Measurements from ENCODE around the gene CLSTN2.

The CLSTN2 gene

GRCh38 chr3:140055092-140055791, 120.3 kb downstream of the CLSTN2 start:
- no peak for DNase-seq

DNA sequence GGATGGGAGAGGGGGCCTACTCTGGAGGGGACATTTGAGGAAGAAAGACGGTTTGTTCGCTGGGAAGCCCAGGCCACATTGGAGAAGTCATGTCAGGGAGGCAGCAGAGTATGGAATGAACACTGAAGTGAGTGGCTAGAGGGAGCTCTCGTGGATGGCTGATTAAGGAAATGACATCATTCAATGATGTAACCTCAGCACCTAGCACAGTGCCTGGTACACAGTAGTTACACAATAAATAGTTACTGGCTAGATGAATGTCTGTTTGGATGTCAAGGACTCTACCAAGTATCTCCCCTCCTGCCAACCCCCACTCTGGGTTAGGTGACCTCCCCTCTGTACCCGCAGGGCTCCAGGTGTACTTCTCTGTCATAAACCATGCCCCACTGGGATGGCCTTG, 121.1 kb downstream of the CLSTN2 start:
- DNase-seq, result no peak

DNA sequence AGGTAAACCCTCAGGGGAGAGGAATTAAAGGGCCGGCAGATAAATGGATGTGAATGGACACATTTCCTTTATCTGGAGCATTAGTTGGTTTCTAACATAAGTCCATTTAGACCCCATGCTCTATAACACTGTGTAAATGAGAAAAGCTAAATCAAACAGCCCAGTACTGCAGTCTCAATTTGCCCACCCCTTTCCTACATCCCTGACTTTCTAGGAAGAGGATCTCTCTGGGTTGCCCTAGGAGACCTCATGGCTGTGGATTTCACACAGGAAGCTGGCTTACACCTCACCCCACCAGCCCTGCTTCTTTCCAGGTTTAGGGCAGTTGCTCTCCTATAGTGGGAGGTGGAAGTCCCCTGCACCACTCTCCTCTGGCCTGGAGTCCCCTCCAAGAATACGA, 126.2 kb downstream of the CLSTN2 start:
- DNase-seq, result no peak

- no peak for DNase-seq
Measured at GRCh38 chr3:140062461-140062860, 127.5 kb downstream of the CLSTN2 start.

DNA sequence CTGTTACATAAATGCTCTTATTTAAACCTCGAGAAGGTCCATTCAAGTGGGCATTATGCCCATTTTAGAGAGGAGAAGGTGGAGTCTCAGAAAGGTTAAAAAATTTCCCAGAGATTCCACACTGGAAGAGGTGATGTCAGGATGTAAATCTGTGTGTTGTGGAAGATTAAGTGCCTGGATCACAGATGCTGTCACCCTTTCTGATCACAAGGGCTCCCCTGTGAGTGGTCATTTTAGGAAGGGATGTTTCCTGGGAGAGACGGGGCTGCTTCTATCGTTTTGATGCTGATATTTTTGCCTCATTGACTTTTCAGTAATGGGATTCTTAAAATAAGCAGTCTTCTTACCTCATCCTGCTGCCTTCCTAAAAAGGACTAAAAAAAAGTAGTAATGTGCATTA, 132.5 kb downstream of the CLSTN2 start:
- DNase-seq, result no peak

DNA sequence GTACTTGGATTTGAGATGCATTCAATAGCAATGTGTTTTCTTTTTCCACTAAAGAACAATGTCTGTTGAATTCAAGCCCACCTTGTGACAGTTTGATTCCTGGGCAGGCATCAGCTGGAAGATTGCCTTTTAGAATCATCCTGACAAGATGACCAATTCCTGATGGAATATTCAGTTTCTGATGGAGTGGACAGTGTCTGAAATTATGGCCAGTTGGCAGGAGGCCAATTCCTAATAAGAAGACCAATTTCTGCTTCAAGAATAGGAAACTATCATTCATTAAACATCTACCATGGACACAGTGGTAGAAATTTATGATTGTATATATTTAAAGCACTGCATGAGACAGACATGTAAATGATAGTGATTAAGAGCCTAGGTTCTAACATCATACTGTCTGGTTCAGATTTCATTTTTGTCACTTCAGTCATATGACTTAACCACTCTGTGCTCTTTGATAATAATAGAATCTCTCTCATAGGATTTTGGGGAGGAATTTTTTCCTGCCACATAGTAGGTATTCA, 133.6 kb downstream of the CLSTN2 start:
- no peak for DNase-seq

- DNase-seq, result no peak
Measured at GRCh38 chr3:140073278-140074045, 138.5 kb downstream of the CLSTN2 start.

DNA sequence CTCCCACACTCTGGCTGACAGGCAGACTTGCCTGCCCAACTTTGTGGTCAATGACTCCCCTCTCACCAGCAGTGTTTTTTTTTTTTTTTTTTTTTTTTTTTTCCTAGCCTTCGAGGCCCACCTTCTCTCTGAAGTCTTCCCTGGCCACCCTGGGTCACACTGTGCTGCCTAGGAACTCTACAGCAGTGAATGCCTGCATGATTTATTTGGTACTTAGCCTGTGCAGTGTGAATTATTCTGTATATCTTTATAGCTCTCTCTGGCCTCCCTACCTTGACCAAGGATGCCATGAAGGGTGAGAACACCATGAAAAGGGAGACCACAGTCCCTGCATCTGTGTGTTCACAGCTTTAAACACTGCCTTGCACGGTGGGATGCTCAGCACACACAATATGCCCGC, 141.6 kb downstream of the CLSTN2 start:
- DNase-seq, result no peak

GRCh38 chr3:140077406-140077805, 142.4 kb downstream of the CLSTN2 start:
- no peak for DNase-seq

DNA sequence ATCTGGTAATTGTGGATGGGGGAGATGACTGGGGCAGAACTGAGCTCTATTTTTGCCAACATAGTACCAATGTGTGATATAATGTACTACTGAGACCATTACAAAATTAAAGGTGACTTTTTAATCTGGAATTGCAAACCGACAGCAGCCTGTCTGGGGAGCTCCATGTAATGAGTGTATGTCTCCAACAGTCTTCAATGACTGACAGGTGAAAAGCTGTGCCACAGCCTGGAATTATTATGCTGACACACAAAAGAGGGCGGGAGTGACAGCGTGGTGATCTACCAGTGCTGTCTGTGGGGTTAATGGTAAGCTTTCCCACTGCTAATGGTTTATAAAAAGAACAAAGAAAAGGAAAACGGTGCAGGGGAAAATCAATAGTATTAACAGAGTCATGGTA, 143.4 kb downstream of the CLSTN2 start:
- DNase-seq, result no peak

GRCh38 chr3:140078940-140079339, 144.0 kb downstream of the CLSTN2 start:
- no peak for DNase-seq

DNA sequence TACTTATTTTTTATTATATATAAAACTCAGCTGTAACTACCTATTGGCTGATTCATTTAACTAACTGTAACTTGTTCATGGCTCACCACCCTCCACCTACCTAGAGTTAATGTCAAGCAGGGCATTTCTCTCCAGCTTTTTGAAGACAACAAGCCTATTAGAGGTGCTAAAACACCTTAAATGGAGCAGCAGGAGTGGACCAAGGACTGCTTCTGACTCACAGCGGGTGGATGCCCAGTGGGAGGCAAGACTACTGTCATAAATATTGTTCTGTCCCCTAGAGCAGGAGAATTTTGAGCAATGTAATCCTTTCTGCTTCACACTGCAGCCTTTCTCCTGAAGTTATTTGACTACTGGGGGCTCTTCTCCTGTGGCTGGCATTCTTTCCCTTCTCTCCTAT, 146.9 kb downstream of the CLSTN2 start:
- DNase-seq, result no peak

DNA sequence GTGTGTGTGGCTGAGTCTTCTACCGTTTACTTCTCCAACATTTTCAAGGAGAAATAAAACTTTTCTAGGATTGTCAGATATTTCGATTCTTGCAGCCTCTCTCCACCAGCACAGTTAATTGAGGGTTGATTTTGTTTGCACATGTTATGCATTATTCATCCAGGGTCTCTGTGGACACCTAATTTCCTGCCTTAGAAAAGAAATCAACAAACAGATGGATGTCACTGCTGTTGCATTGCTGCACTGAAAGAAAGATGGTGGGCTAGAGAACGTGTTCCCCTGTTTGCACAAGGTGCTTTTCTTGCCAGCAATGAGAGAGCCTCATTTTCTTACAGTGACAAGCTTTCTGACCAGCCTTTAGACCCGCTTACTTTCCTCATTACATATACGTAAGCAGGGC, 150.0 kb downstream of the CLSTN2 start:
- DNase-seq, result no peak

GRCh38 chr3:140086642-140087041, 151.7 kb downstream of the CLSTN2 start:
- no peak for DNase-seq

GRCh38 chr3:140088058-140088457, 153.1 kb downstream of the CLSTN2 start:
- no peak for DNase-seq

- no peak for DNase-seq
Measured at GRCh38 chr3:140088513-140088912, 153.5 kb downstream of the CLSTN2 start.

DNA sequence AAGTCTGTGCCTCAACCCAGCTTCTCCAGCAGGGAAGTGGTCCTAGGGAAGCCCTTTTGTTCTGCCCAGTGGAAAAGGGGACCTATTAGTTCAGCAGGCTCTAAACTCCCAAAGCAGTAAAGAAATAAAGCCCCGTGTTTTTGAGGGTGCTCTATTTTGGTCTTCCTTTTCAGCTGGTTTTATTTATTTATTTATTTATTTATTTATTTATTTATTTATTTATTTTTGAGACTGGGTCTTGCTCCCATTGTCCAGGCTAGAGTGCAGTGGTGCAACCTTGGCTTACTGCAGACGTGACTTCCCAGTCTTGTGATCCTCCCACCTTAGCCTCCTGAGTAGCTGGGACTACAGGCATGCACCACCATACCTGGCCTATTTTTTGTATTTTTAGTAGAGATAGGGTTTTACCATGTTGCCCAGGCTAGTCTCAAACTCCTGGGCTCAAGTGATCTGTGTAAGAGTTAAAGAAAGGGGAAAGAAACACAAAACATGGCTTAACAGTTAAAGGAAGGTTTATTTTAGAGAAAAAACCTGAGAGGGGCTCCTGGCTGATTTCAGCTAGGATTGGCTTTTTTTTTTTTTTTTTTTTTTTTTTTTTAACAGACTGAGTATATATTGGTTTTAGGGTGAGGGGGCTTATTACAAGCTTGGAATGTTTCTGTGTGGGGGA, 154.6 kb downstream of the CLSTN2 start:
- DNase-seq, result no peak

- no peak for DNase-seq
Measured at GRCh38 chr3:140091143-140091542, 156.2 kb downstream of the CLSTN2 start.

DNA sequence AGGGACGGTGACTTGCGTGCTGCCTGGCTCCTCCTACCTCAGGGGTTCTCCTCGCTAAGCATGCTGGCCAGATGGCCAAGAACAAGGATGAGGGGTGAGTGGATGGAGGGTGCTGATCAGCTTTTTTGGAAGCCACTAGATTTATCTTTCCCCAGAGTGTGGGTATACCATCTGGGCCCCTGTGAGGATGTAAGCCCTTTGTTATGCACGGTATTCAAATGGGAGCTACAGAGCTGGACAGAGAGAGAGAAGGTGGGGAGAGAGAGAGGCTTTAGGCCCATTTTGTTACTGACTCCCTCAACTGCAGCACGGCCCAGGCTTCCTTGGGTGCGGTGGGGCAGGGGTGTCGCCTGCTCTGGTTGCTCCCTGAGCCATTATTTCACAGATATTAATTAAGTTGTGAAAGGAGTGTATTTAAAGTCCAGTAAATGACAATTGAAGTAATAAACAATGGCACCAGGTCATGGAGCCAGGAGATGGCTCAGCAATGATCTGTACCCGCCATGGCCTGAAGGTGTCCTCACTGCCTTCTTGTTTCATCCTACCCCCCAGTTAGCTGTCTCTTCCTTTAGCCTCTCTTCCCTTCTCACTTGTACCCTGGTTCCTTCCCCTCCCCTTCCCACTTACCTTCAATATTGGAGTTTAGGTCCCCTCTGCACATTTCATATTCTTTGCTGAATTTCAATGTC, 158.0 kb downstream of the CLSTN2 start:
- DNase-seq, result no peak

- DNase-seq, result no peak
Measured at GRCh38 chr3:140093742-140094141, 158.8 kb downstream of the CLSTN2 start.

GRCh38 chr3:140094487-140094886, 159.5 kb downstream of the CLSTN2 start:
- DNase-seq, result no peak

DNA sequence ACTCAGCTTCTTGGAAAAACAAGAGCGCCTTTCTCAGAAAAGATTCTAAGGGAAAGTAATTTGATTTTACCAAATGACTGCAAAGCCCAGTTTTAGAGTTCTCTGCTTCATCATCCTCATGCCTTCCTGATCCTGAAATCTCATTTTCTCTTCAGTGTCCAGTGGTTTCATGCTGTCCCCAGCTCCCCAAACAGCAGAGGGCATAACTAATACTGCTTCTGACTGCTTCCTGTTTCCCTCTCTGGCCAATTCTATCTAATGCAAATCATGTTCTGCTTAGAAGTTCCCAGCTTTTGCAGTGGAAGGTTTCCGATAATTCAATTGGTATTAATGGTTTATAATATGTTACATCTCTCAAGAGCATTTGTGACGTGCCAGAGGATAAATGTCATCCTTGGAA, 161.1 kb downstream of the CLSTN2 start:
- DNase-seq, result no peak
